ENCODE measurements around the gene TMEM89. TPM values are rescaled to one million over a fixed set of nuclear protein-coding genes. Genes with fewer than 3 reads are reported as not detected.

The TMEM89 gene
- total and polyA plus RNA-seq, 2 of the 13 experiments (the other 11 are each of a cell fraction or from before 2014, with no cell fraction given): 0.31 to 0.59 TPM

- TF ChIP-seq CSRNP1 (CRISPR knock-in tag; IDR thresholded peaks at IDR 0.05) (peak; percentile 88), ZNF142 (CRISPR knock-in tag; IDR thresholded peaks at IDR 0.05) (no peak; the same call in 1 of the 2 replicates), ZFYVE20 (CRISPR knock-in tag; IDR thresholded peaks at IDR 0.05; ENCODE audit: borderline replicate concordance, low read depth) (peak; percentile 58; the same call in 1 of the 2 replicates), HOXA3 (CRISPR knock-in tag; IDR thresholded peaks at IDR 0.05) (peak; percentile 96), ZNF275 (CRISPR knock-in tag; IDR thresholded peaks at IDR 0.05; ENCODE audit: borderline replicate concordance) (peak; percentile 86; the same call in 1 of the 2 replicates), SIX4 (CRISPR knock-in tag; IDR thresholded peaks at IDR 0.05) (peak; percentile 8; the same call in 1 of the 2 replicates), ATF7-NPFF (CRISPR knock-in tag; IDR thresholded peaks at IDR 0.05; ENCODE audit: low read depth) (0 out of 2 replicates have a peak, but pooled peaks have one; percentile 62), ZNF136 (CRISPR knock-in tag; IDR thresholded peaks at IDR 0.05; ENCODE audit: low read depth) (0 out of 2 replicates have a peak, but pooled peaks have one; percentile 39), POGZ (CRISPR knock-in tag; IDR thresholded peaks at IDR 0.05) (peak; percentile 86), ZNF652 (CRISPR knock-in tag; IDR thresholded peaks at IDR 0.05; ENCODE audit: borderline replicate concordance, low read depth) (peak; percentile 61; the same call in 1 of the 2 replicates), KMT2A (CRISPR knock-in tag; IDR thresholded peaks at IDR 0.05) (peak; percentile 87), ZNF256 (CRISPR knock-in tag; conservative IDR thresholded peaks at IDR 0.05) (no peak), PAX8 (CRISPR knock-in tag; IDR thresholded peaks at IDR 0.05; ENCODE audit: borderline replicate concordance) (0 out of 2 replicates have a peak, but pooled peaks have one; percentile 23), ZNF883 (CRISPR knock-in tag; IDR thresholded peaks at IDR 0.05; ENCODE audit: not compliant biosample characterization) (peak; percentile 89), ZBTB38 (CRISPR knock-in tag; IDR thresholded peaks at IDR 0.05) (peak; percentile 90), ZNF20 (CRISPR knock-in tag; IDR thresholded peaks at IDR 0.05) (no peak), ZNF709 (CRISPR knock-in tag; IDR thresholded peaks at IDR 0.05) (peak; percentile 24; the same call in 1 of the 2 replicates), ZGPAT (CRISPR knock-in tag; IDR thresholded peaks at IDR 0.05) (peak; percentile 86)
Observed at GRCh38 chr3:48609088-48610005, 12.2 kb downstream of the TMEM89 start, which contains the start of gene UQCRC1 (continued).
